Mesenteric fat pad (tissue), 1 donor: ENCODE data around the gene POLR3K. TPM values are rescaled to one million over a fixed set of nuclear protein-coding genes. Genes with fewer than 3 reads are reported as not detected.

ENCODE experiments used
- DNase-seq: peaks from one replicate; pipeline ENCODE4 v3.0.0-alpha.2; 2020; ENCODE audit warnings: low spot score
- long read RNA-seq: library from polyadenylated mRNA; unstranded; transcript quantifications from one replicate; pipeline ENCODE4 v2.0.0, GENCODE V29; 2020
- total RNA-seq: library from RNA; stranded (reverse); fragmentation: NEBNext Ultra II Directional; extraction: Animal tissue kit (Norgen Biotek cat#: 25700); gene quantifications from one replicate; pipeline ENCODE4 v1.2.1, GENCODE V29; 2021
- donor health status: DM: yes; HTN: yes; CAD: no.

Gene POLR3K
- total RNA-seq, result 11.5 TPM
- long read RNA-seq, transcript POLR3K-201 (3 exons, 1,392 nt), result major isoform, 12 of 12 reads
- long read RNA-seq, partial matches to known transcripts, result 0 of 12 reads
- long read RNA-seq, other reads (novel, unspliced or antisense), result 0 of 12 reads

- peak; percentile 99 for DNase-seq
Measured at GRCh38 chr16:53346-54236, at the start of gene POLR3K, which contains the start of gene SNRNP25. Gene POLR3K (minus strand): TSS chr16:53608. CDS start chr16:53586, 22 bp downstream. Gene SNRNP25 (plus strand): TSS chr16:53828. CDS start chr16:54017, 189 bp downstream.

GRCh38 chr16:102060-102855 lies 48.9 kb upstream of the POLR3K start:
- DNase-seq, result no peak

- no peak for DNase-seq
Measured at GRCh38 chr16:101586-101985, 48.2 kb upstream of the POLR3K start.

- DNase-seq, result no peak
Measured at GRCh38 chr16:100989-101388, 47.6 kb upstream of the POLR3K start.

GRCh38 chr16:97822-98221 lies 44.4 kb upstream of the POLR3K start:
- no peak for DNase-seq

GRCh38 chr16:96935-97381 lies 43.5 kb upstream of the POLR3K start:
- peak; percentile 96 for DNase-seq

- no peak for DNase-seq
Measured at GRCh38 chr16:94918-95265, 41.5 kb upstream of the POLR3K start.

GRCh38 chr16:92431-93339 lies 39.3 kb upstream of the POLR3K start:
- DNase-seq, result no peak

GRCh38 chr16:91484-91883 lies 38.1 kb upstream of the POLR3K start:
- no peak for DNase-seq

GRCh38 chr16:89391-90302 lies 36.2 kb upstream of the POLR3K start:
- DNase-seq, result no peak

GRCh38 chr16:88613-89012 lies 35.2 kb upstream of the POLR3K start:
- no peak for DNase-seq

- no peak for DNase-seq
Measured at GRCh38 chr16:86483-86952, 33.1 kb upstream of the POLR3K start.

- DNase-seq, result no peak
Measured at GRCh38 chr16:85865-86264, 32.5 kb upstream of the POLR3K start.

GRCh38 chr16:85407-85782 lies 32.0 kb upstream of the POLR3K start:
- DNase-seq, result no peak

- no peak for DNase-seq
Measured at GRCh38 chr16:84718-85406, 31.5 kb upstream of the POLR3K start.

GRCh38 chr16:83781-84615 lies 30.6 kb upstream of the POLR3K start:
- DNase-seq, result no peak

- no peak for DNase-seq
Measured at GRCh38 chr16:83060-83603, 29.7 kb upstream of the POLR3K start.
